A673 (cell line): ENCODE data around the gene MSI2. TPM values are rescaled to one million over a fixed set of nuclear protein-coding genes. Genes with fewer than 3 reads are reported as not detected.

Source experiments
- BruUV-seq: library from RNA; stranded (reverse); fragments of 400-500 nt; replicated peaks from 2 replicates; lab custom pipeline; 2021; lab: Mats Ljungman, UMichigan
- CTCF ChIA-PET: fragments of 300-600 bp; sonication (Branson Sonifier 250); formaldehyde crosslinking; loops from one replicate; lab custom pipeline; 2022; ENCODE audit warnings: antibody characterized with exemption; lab: Charles Lee
- POLR2A ChIA-PET: fragments of 300-600 bp; sonication (Branson Sonifier 250); formaldehyde crosslinking; loops from one replicate; lab custom pipeline; 2022; ENCODE audit warnings: antibody characterized with exemption; ENCODE audit not compliant: low non-redundant PET; lab: Charles Lee
- DNase-seq: peaks from one replicate; pipeline ENCODE4 v3.0.0-alpha.2; 2015; ENCODE audit warnings: low spot score
- H3K27ac ChIP-seq: fragments of 200-600 bp; sonication (generic); 2 replicates; pipeline ENCODE4 v1.5.1; 2016; ENCODE audit warnings: mixed run types, low read depth, mild to moderate bottlenecking, mixed read lengths, antibody characterized with exemption, low read length; ENCODE audit not compliant: poor library complexity, severe bottlenecking
- H3K27me3 ChIP-seq: fragments of 200-600 bp; sonication (generic); replicated peaks from 2 replicates; pipeline ENCODE4 v1.6.1; 2017; ENCODE audit warnings: mixed run types, low read depth, mild to moderate bottlenecking, mixed read lengths, antibody characterized with exemption, low read length; ENCODE audit not compliant: insufficient read depth, poor library complexity
- H3K36me3 ChIP-seq: fragments of 200-600 bp; sonication (generic); 2 replicates; pipeline ENCODE4 v1.6.1; 2016; ENCODE audit warnings: mixed run types, mild to moderate bottlenecking, mixed read lengths, antibody characterized with exemption, low read length; ENCODE audit not compliant: insufficient read depth, poor library complexity, severe bottlenecking
- H3K4me1 ChIP-seq: fragments of 200-600 bp; sonication (generic); 2 replicates; pipeline ENCODE4 v1.6.1; 2017; ENCODE audit warnings: mixed run types, mild to moderate bottlenecking, mixed read lengths, antibody characterized with exemption, low read length; ENCODE audit not compliant: insufficient read depth, poor library complexity, severe bottlenecking
- H3K4me3 ChIP-seq: fragments of 200-600 bp; sonication (generic); 2 replicates; pipeline ENCODE4 v1.5.1; 2016; ENCODE audit warnings: low read depth, mixed run types, mild to moderate bottlenecking, mixed read lengths, low read length; ENCODE audit not compliant: poor library complexity, severe bottlenecking
- H3K9me3 ChIP-seq: fragments of 200-600 bp; sonication (generic); 2 replicates; pipeline ENCODE4 v1.6.1; 2016; ENCODE audit warnings: mixed run types, low read depth, mild to moderate bottlenecking, mixed read lengths, antibody characterized with exemption, low read length; ENCODE audit not compliant: poor library complexity, severe bottlenecking
- CTCF ChIP-seq: fragments of 300-800, 200-600 bp; sonication (generic); conservative IDR thresholded peaks from 2 replicates; pipeline ENCODE4 v1.5.1; 2017; ENCODE audit warnings: low read depth, mild to moderate bottlenecking, antibody characterized with exemption, low read length, moderate library complexity, mixed read lengths
- EZH2 ChIP-seq: fragments of 200-600 bp; sonication (generic); IDR thresholded peaks from 2 replicates; pipeline ENCODE4 v1.6.1; 2017; ENCODE audit warnings: borderline replicate concordance, low read depth, mild to moderate bottlenecking, mixed read lengths, antibody characterized with exemption, low read length; ENCODE audit not compliant: poor library complexity, severe bottlenecking
- intact Hi-C: fragments of 100-400 bp; cut with micrococcal nuclease; formaldehyde crosslinking; loops from one replicate; pipeline ENCODE4 v1.10.0; 2022; ENCODE audit not compliant: unreplicated experiment
- total RNA-seq: library from RNA; stranded (reverse); gene quantifications from 2 replicates; pipeline ENCODE4 v1.2.3, GENCODE V29; 2021

The MSI2 gene
- total RNA-seq, 1 experiment from 2014 or later = 108 TPM

- Histone ChIP-seq H3K27ac (no peak overlapping the region), H3K27me3 (no peaks in the 10 kb centered on the region), H3K36me3 (no peaks in the 10 kb centered on the region), H3K9me3 (no peaks in the 10 kb centered on the region), H3K4me3 (no peak overlapping the region), H3K4me1 (no peaks in the 10 kb centered on the region)
- TF ChIP-seq EZH2 (no peak), CTCF (no peak)
- ChIA-PET CTCF (no interaction called here), POLR2A (interaction anchor here (0.7 kb wide), 1 partner anchor 342 kb away, joined by 3 read pairs; no protein-coding TSS in a partner anchor)
- intact Hi-C loops = no loop called here
- BruUV-seq = no TSS peak
- DNase-seq = no peak
These were observed 429.3 kb downstream of the MSI2 start for GRCh38 chr17:57685499-57686132.

GRCh38 chr17:57687642-57688041 is 431.3 kb downstream of the MSI2 start:
- TF ChIP-seq EZH2 = no peak
- no peak for TF ChIP-seq CTCF
- Histone ChIP-seq H3K27me3 (no peaks in the 10 kb centered on the region), H3K27ac (no peak overlapping the region)

GRCh38 chr17:57689254-57689653 is 432.9 kb downstream of the MSI2 start:
- no peaks in the 10 kb centered on the region for H3K4me1 ChIP-seq
- no peak overlapping the region for H3K4me3 ChIP-seq
- TF ChIP-seq CTCF (no peak), EZH2 (no peak)
- H3K9me3 ChIP-seq = no peaks in the 10 kb centered on the region
- ChIA-PET POLR2A (no interaction called here), CTCF (no interaction called here)
- no peak for DNase-seq
- no peaks in the 10 kb centered on the region for H3K36me3 ChIP-seq
- intact Hi-C loops = no loop called here
- no TSS peak for BruUV-seq
- no peak overlapping the region for H3K27ac ChIP-seq
- H3K27me3 ChIP-seq = no peaks in the 10 kb centered on the region

More at GRCh38 chr17:57687642-57688041, 431.3 kb downstream of the MSI2 start:
- no peaks in the 10 kb centered on the region for H3K9me3 ChIP-seq
- no peak for DNase-seq
- no peaks in the 10 kb centered on the region for H3K36me3 ChIP-seq
- POLR2A ChIA-PET = no interaction called here
- no peak overlapping the region for H3K4me3 ChIP-seq
- no TSS peak for BruUV-seq
- CTCF ChIA-PET = interaction anchor here (1.0 kb wide), 1 partner anchor 16 kb away, joined by 4 read pairs; no protein-coding TSS in a partner anchor
- intact Hi-C loops = no loop called here
- H3K4me1 ChIP-seq = no peaks in the 10 kb centered on the region
